Esophagus squamous epithelium (tissue), 5 donors: ENCODE results near the gene KCNJ18. TPM values are rescaled to one million over a fixed set of nuclear protein-coding genes. Genes with fewer than 3 reads are reported as not detected.
"Not testable (repeated sequence)": the region's sequence is repeated elsewhere in the genome, so short reads cannot be mapped to it uniquely, and the experiment has no call there.

ENCODE experiments used
- DNase-seq: peaks from one replicate; lab custom pipeline; 2025; lab: John Stamatoyannopoulos, UW
- H3K27ac ChIP-seq, 4 donors: fragments of 200-600 bp; sonication (generic); one replicate each; pipeline ENCODE4 v1.5.1; 2016 to 2019; ENCODE audit warnings: mild to moderate bottlenecking in 1 of 4
- H3K27me3 ChIP-seq, 4 donors: fragments of 200-600 bp; sonication (generic); 1 replicate in 3 of 4; 2 replicates in 1 of 4; pipeline versions ENCODE4 v1.5.1 to v1.6.0; 2017 to 2021; ENCODE audit warnings: antibody characterized with exemption in 1 of 4
- H3K36me3 ChIP-seq, 3 donors: fragments of 200-600 bp; sonication (generic); one replicate each; pipeline ENCODE4 v1.5.1; 2016 to 2019
- H3K4me1 ChIP-seq, 3 donors: fragments of 200-600 bp; sonication (generic); one replicate each; pipeline ENCODE4 v1.5.1; 2017 to 2019
- H3K4me3 ChIP-seq, 4 donors: fragments of 200-600 bp; sonication (generic); 1 replicate in 3 of 4; 2 replicates in 1 of 4; pipeline ENCODE4 v1.5.1; 2016 to 2019; ENCODE audit warnings: mild to moderate bottlenecking in 2 of 4, moderate library complexity in 1 of 4
- H3K9me3 ChIP-seq, 3 donors: fragments of 200-600 bp; sonication (generic); one replicate each; pipeline ENCODE4 v1.5.1; 2016 to 2019
- CTCF ChIP-seq, 6 experiments: fragments of 450-650 bp in 4 of 6; fragments of 200-600 bp in 2 of 6; sonication (generic) in 2 of 6; IDR thresholded peaks; one replicate each; pipeline ENCODE4 v1.5.1; 2016 to 2019; ENCODE audit warnings: antibody characterized with exemption in 6 of 6, mild to moderate bottlenecking in 4 of 6, moderate library complexity in 4 of 6
- POLR2A ChIP-seq, 4 donors: fragments of 450-650 bp; IDR thresholded peaks; one replicate each; pipeline ENCODE4 v1.6.1; 2017; ENCODE audit warnings: antibody characterized with exemption in 4 of 4, mild to moderate bottlenecking in 4 of 4, moderate library complexity in 3 of 4
- WGBS, 2 donors: methylation state at CpG; one replicate each; pipeline ENCODE4 v1.1.5; 2018; 5-methylcytosine and 5-hydroxymethylcytosine counted together
- intact Hi-C: fragments of 100-400 bp; cut with DNase I; formaldehyde crosslinking; loops from one replicate; pipeline ENCODE4 v1.15.0; 2022
- total RNA-seq, 4 donors: library from RNA; depleted of rRNA; stranded (reverse); fragments of >200 nt; gene quantifications; one replicate each; pipeline ENCODE4 v1.1.0, GENCODE V29; 2016
- donor health status: DM: yes; HTN: yes; CAD: no.

KCNJ18 gene
- total RNA-seq, 4 donors from 2014 or later = 0.49 TPM; not detected in 3

- H3K36me3 ChIP-seq, H3K27ac ChIP-seq, H3K4me3 ChIP-seq, intact Hi-C loops, DNase-seq, H3K4me1 ChIP-seq, H3K9me3 ChIP-seq: not testable (repeated sequence)
- peaks cover 0 to 22% (median 0%) of the 10 kb centered on the region in 4 donors for H3K27me3 ChIP-seq
- 63 to 83% methylated on average over 8 to 17 of the region's 18 CpGs for WGBS, 2 donors
These were observed 8.4 kb upstream of the KCNJ18 start for GRCh38 chr17:21683897-21684296.

- H3K27ac ChIP-seq, H3K9me3 ChIP-seq, DNase-seq, intact Hi-C loops, H3K4me1 ChIP-seq, H3K4me3 ChIP-seq, H3K36me3 ChIP-seq: not testable (repeated sequence)
- peaks cover 0 to 17% (median 0%) of the 10 kb centered on the region in 4 donors for H3K27me3 ChIP-seq
- 100% methylated on average over 4 of the region's 33 CpGs; no CpG with 5 or more reads in 1 of the 2 donors for WGBS, 2 donors
These were observed 7.9 kb upstream of the KCNJ18 start for GRCh38 chr17:21684384-21684783.

GRCh38 chr17:21685061-21685795 lies 7.1 kb upstream of the KCNJ18 start:
- intact Hi-C loops = not testable (repeated sequence)

GRCh38 chr17:21686165-21687015 lies 5.9 kb upstream of the KCNJ18 start:
- 56 to 62% methylated on average over 20 to 21 of the region's 23 CpGs for WGBS, 2 donors

More at GRCh38 chr17:21685061-21685795, 7.1 kb upstream of the KCNJ18 start:
- 81 to 86% methylated on average over 21 to 29 of the region's 42 CpGs for WGBS, 2 donors
- not testable (repeated sequence) for H3K36me3 ChIP-seq, H3K9me3 ChIP-seq, H3K4me1 ChIP-seq, DNase-seq, H3K4me3 ChIP-seq, H3K27ac ChIP-seq
- peaks cover 0 to 10% (median 0%) of the 10 kb centered on the region in 4 donors for H3K27me3 ChIP-seq

GRCh38 chr17:21687136-21687953 lies 5.0 kb upstream of the KCNJ18 start:
- H3K4me1 ChIP-seq = no peaks in the 10 kb centered on the region
- no peak for DNase-seq
- no peaks in the 10 kb centered on the region for H3K36me3 ChIP-seq
- intact Hi-C loops = no loop called here
- H3K27ac ChIP-seq = no peak overlapping the region
- no peak for TF ChIP-seq POLR2A (IDR thresholded peaks at IDR 0.05)
- no peak for TF ChIP-seq CTCF (IDR thresholded peaks at IDR 0.05)
- H3K4me3 ChIP-seq = no peak overlapping the region
- peaks cover 0 to 5% (median 0%) of the 10 kb centered on the region in 4 donors for H3K27me3 ChIP-seq
- no peaks in the 10 kb centered on the region for H3K9me3 ChIP-seq
- 77 to 82% methylated on average over 14 to 15 of the region's 19 CpGs for WGBS, 2 donors

More at GRCh38 chr17:21686165-21687015, 5.9 kb upstream of the KCNJ18 start:
- Histone ChIP-seq H3K4me1 (no peaks in the 10 kb centered on the region), H3K27ac (no peak overlapping the region), H3K27me3 (peaks cover 0 to 5% (median 0%) of the 10 kb centered on the region in 4 donors), H3K36me3 (no peaks in the 10 kb centered on the region), H3K9me3 (no peaks in the 10 kb centered on the region), H3K4me3 (no peak overlapping the region)
- no peak for TF ChIP-seq POLR2A (IDR thresholded peaks at IDR 0.05)
- no peak for TF ChIP-seq CTCF (IDR thresholded peaks at IDR 0.05)
- intact Hi-C loops = no loop called here
- DNase-seq = no peak

GRCh38 chr17:21688293-21688949 lies 3.9 kb upstream of the KCNJ18 start:
- no peaks in the 10 kb centered on the region for H3K36me3 ChIP-seq
- H3K4me1 ChIP-seq = peaks cover 0 to 5% (median 0%) of the 10 kb centered on the region in 3 donors
- 49% methylated on average over 3 of the region's 11 CpGs; no CpG with 5 or more reads in 1 of the 2 donors for WGBS, 2 donors
- H3K27me3 ChIP-seq = peaks cover 0 to 5% (median 0%) of the 10 kb centered on the region in 4 donors
- intact Hi-C loops = no loop called here
- no peaks in the 10 kb centered on the region for H3K9me3 ChIP-seq
- TF ChIP-seq CTCF (IDR thresholded peaks at IDR 0.05) (no peak), POLR2A (IDR thresholded peaks at IDR 0.05) (no peak)
- no peak overlapping the region for H3K4me3 ChIP-seq
- no peak overlapping the region for H3K27ac ChIP-seq
- no peak for DNase-seq
